ENCODE results near the gene OR52I1.

The OR52I1 gene

GRCh38 chr11:4560467-4560866, 33.4 kb upstream of the OR52I1 start:
- peak; percentile 75 for DNase-seq (ENCODE audit: low read depth)
- no peak for TF ChIP-seq CTCF (IDR thresholded peaks at IDR 0.05; ENCODE audit: control insufficient read depth, extremely low read depth, insufficient read depth)

GRCh38 chr11:4565371-4565770, 28.5 kb upstream of the OR52I1 start:
- no peak overlapping the region for H3K4me3 ChIP-seq (ENCODE audit: low read depth, low read length)

More at GRCh38 chr11:4560467-4560866, 33.4 kb upstream of the OR52I1 start:
- no peak overlapping the region for H3K4me3 ChIP-seq (ENCODE audit: low read depth, low read length)

GRCh38 chr11:4569075-4569474, 24.8 kb upstream of the OR52I1 start:
- no peak for DNase-seq (ENCODE audit: low read depth)
- TF ChIP-seq CTCF (IDR thresholded peaks at IDR 0.05; ENCODE audit: control insufficient read depth, extremely low read depth, insufficient read depth): no peak
- no peak overlapping the region for H3K4me3 ChIP-seq (ENCODE audit: low read depth, low read length)

More at GRCh38 chr11:4565371-4565770, 28.5 kb upstream of the OR52I1 start:
- no peak for TF ChIP-seq CTCF (IDR thresholded peaks at IDR 0.05; ENCODE audit: control insufficient read depth, extremely low read depth, insufficient read depth)
- DNase-seq (ENCODE audit: low read depth): no peak

GRCh38 chr11:4576880-4577279, 17.0 kb upstream of the OR52I1 start:
- no peak for DNase-seq (ENCODE audit: low read depth)
- no peak overlapping the region for H3K4me3 ChIP-seq (ENCODE audit: low read depth, low read length)
- TF ChIP-seq CTCF (IDR thresholded peaks at IDR 0.05; ENCODE audit: control insufficient read depth, extremely low read depth, insufficient read depth): no peak

GRCh38 chr11:4577761-4578160, 16.1 kb upstream of the OR52I1 start:
- TF ChIP-seq CTCF (IDR thresholded peaks at IDR 0.05; ENCODE audit: control insufficient read depth, extremely low read depth, insufficient read depth): no peak
- no peak overlapping the region for H3K4me3 ChIP-seq (ENCODE audit: low read depth, low read length)
- peak; percentile 14 for DNase-seq (ENCODE audit: low read depth)

- H3K4me3 ChIP-seq (ENCODE audit: low read depth, low read length): no peak overlapping the region
- no peak for TF ChIP-seq CTCF (IDR thresholded peaks at IDR 0.05; ENCODE audit: control insufficient read depth, extremely low read depth, insufficient read depth)
- no peak for DNase-seq (ENCODE audit: low read depth)
These were observed 15.2 kb upstream of the OR52I1 start for GRCh38 chr11:4578624-4579023.

GRCh38 chr11:4580124-4580523, 13.7 kb upstream of the OR52I1 start:
- no peak for TF ChIP-seq CTCF (IDR thresholded peaks at IDR 0.05; ENCODE audit: control insufficient read depth, extremely low read depth, insufficient read depth)
- no peak overlapping the region for H3K4me3 ChIP-seq (ENCODE audit: low read depth, low read length)
- DNase-seq (ENCODE audit: low read depth): no peak
